Panc1 (cell line): ENCODE measurements around the gene FAM13B.
"Not testable (repeated sequence)": the region's sequence is repeated elsewhere in the genome, so short reads cannot be mapped to it uniquely, and the experiment has no call there.

Experiments used
- CTCF ChIP-seq: fragments of 450-650 bp; IDR thresholded peaks from 2 replicates; pipeline ENCODE4 v1.5.1; 2017; ENCODE audit warnings: mild to moderate bottlenecking
- REST ChIP-seq, 2 experiments: IDR thresholded peaks; 2 replicates each; pipeline ENCODE4 v1.6.1; 2011 to 2012; ENCODE audit warnings: low read depth in 2 of 2, control low read depth in 1 of 2, low read length in 1 of 2, mild to moderate bottlenecking in 1 of 2, moderate library complexity in 1 of 2; ENCODE audit not compliant: insufficient read depth in 1 of 2
- SIN3A ChIP-seq: IDR thresholded peaks from 2 replicates; pipeline ENCODE4 v1.6.1; 2012; ENCODE audit warnings: low read depth, mild to moderate bottlenecking, low read length, moderate library complexity, borderline replicate concordance; ENCODE audit not compliant: insufficient read depth
- TCF7L2 ChIP-seq: IDR thresholded peaks from 2 replicates; pipeline ENCODE4 v1.6.1; 2011; ENCODE audit warnings: mild to moderate bottlenecking, low read depth, low read length, inconsistent platforms

GRCh38 chr5:138028262-138028970, 4.5 kb downstream of the FAM13B start:
- not testable (repeated sequence) for TF ChIP-seq CTCF; TCF7L2; SIN3A; REST (IDR thresholded peaks at IDR 0.05; ENCODE audit: insufficient read depth in 1 of 2, low read depth in 2 of 2, low read length in 1 of 2)
